Bronchial epithelial cell (primary cell): ENCODE measurements around the gene TIMD4. TPM values are rescaled to one million over a fixed set of nuclear protein-coding genes. Genes with fewer than 3 reads are reported as not detected.

Source experiments
- DNase-seq: peaks from one replicate; pipeline ENCODE4 v3.0.0-alpha.2; 2010; ENCODE audit warnings: low read depth
- FAIRE-seq: peaks from 2 replicates; lab custom pipeline; 2011; peaks lifted over from hg19 to GRCh38; lab: Jason Lieb, UNC
- H3K27me3 ChIP-seq: 2 replicates; pipeline ENCODE4 v1.5.1; 2011; ENCODE audit warnings: low read length; ENCODE audit not compliant: control insufficient read depth, insufficient read depth
- H3K36me3 ChIP-seq: 2 replicates; pipeline ENCODE4 v1.5.1; 2011; ENCODE audit warnings: low read length; ENCODE audit not compliant: control insufficient read depth, insufficient read depth
- H3K4me3 ChIP-seq: 2 replicates; pipeline ENCODE4 v1.5.1; 2011; ENCODE audit warnings: mild to moderate bottlenecking, low read depth, low read length, control low read depth
- CTCF ChIP-seq: IDR thresholded peaks from 2 replicates; pipeline ENCODE4 v1.5.1; 2011; ENCODE audit warnings: mild to moderate bottlenecking, moderate library complexity, low read length, control low read depth, inconsistent platforms; ENCODE audit not compliant: insufficient read depth, severe bottlenecking
- total RNA-seq: library from RNA; depleted of rRNA; stranded (reverse); fragments of >200 nt; gene quantifications from 2 replicates; pipeline ENCODE4 v1.2.1, GENCODE V29; 2014

The TIMD4 gene
- total RNA-seq, 1 donor from 2014 or later, result not detected

- TF ChIP-seq CTCF, result no peak
- H3K4me3 ChIP-seq, result no peak overlapping the region
- no peaks in the 10 kb centered on the region for H3K36me3 ChIP-seq
- no peak for FAIRE-seq
- no peak for DNase-seq
- no peaks in the 10 kb centered on the region for H3K27me3 ChIP-seq
Measured at GRCh38 chr5:156892864-156893263, 70.2 kb downstream of the TIMD4 start.

DNA sequence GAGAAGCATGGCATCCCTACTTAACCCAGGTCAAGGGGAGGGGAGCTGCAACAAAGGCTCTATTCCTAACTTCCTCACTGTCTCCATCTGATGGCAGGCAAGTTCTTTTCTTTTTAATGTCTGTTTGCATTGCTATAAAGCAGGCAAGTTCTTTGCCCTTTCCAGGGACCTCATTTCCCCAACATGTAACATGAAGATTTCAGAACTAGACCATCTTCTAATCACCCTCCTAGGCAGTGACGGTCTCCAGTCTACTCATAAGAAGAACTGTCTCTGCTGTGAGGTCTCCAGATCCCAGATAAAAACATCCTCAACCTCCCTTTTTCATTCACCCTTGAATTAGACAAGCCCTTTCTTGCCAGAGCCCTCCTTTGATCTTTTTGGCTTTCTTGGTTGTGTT is 70.8 kb downstream of the TIMD4 start:
- no peaks in the 10 kb centered on the region for H3K36me3 ChIP-seq
- DNase-seq (no peak), FAIRE-seq (no peak)
- H3K4me3 ChIP-seq, result no peak overlapping the region
- no peaks in the 10 kb centered on the region for H3K27me3 ChIP-seq
- TF ChIP-seq CTCF, result no peak

- H3K36me3 ChIP-seq, result no peaks in the 10 kb centered on the region
- TF ChIP-seq CTCF, result no peak
- no peak overlapping the region for H3K4me3 ChIP-seq
- no peaks in the 10 kb centered on the region for H3K27me3 ChIP-seq
- FAIRE-seq, result no peak
- DNase-seq, result no peak
Measured at GRCh38 chr5:156888520-156888919, 74.5 kb downstream of the TIMD4 start.

GRCh38 chr5:156883316-156883875 is 79.6 kb downstream of the TIMD4 start:
- H3K36me3 ChIP-seq, result no peaks in the 10 kb centered on the region
- FAIRE-seq (no peak), DNase-seq (no peak)
- no peaks in the 10 kb centered on the region for H3K27me3 ChIP-seq
- H3K4me3 ChIP-seq, result no peak overlapping the region
- no peak for TF ChIP-seq CTCF

- no peak for TF ChIP-seq CTCF
- DNase-seq (no peak), FAIRE-seq (no peak)
- Histone ChIP-seq H3K36me3 (no peaks in the 10 kb centered on the region), H3K4me3 (no peak overlapping the region), H3K27me3 (no peaks in the 10 kb centered on the region)
Measured at GRCh38 chr5:156879665-156880285, 83.3 kb downstream of the TIMD4 start.

GRCh38 chr5:156871212-156871611 is 91.8 kb downstream of the TIMD4 start:
- DNase-seq (no peak), FAIRE-seq (no peak)
- H3K4me3 ChIP-seq, result no peak overlapping the region
- H3K27me3 ChIP-seq, result no peaks in the 10 kb centered on the region
- H3K36me3 ChIP-seq, result no peaks in the 10 kb centered on the region
- TF ChIP-seq CTCF, result no peak
